HCT116 (cell line): ENCODE data around the gene EIF2B5.
A peak's percentile ranks its signal among the peaks of the same experiment; 100 is the strongest.

ENCODE experiments used
- CTCF ChIP-seq, 3 experiments: fragments of 200-600 bp in 1 of 3; sonication (generic) in 1 of 3; IDR thresholded peaks in 2 of 3; conservative IDR thresholded peaks in 1 of 3; 2 replicates each; pipeline ENCODE4 v1.5.1; 2012 to 2017; ENCODE audit warnings: low read depth in 2 of 3, low read length in 2 of 3, antibody characterized with exemption in 1 of 3, borderline replicate concordance in 1 of 3, control low read depth in 1 of 3, mild to moderate bottlenecking in 1 of 3, mixed read lengths in 1 of 3, mixed run types in 1 of 3, moderate library complexity in 1 of 3; ENCODE audit not compliant: insufficient read depth in 1 of 3
- EZH2 ChIP-seq: fragments of 200-600 bp; sonication (generic); IDR thresholded peaks from 2 replicates; pipeline ENCODE4 v1.6.1; 2017; ENCODE audit warnings: antibody characterized with exemption, mixed run types
- POLR2A ChIP-seq: IDR thresholded peaks from 2 replicates; pipeline ENCODE4 v1.7.0; 2011; ENCODE audit warnings: borderline replicate concordance; ENCODE audit not compliant: insufficient read depth, insufficient read length; ENCODE audit errors: extremely low read depth
- SP1 ChIP-seq: IDR thresholded peaks from 2 replicates; pipeline ENCODE4 v1.6.1; 2012; ENCODE audit warnings: low read depth
- ZNF274 ChIP-seq: fragments of 200-500 bp; sonication (Bioruptor generic); IDR thresholded peaks from 2 replicates; pipeline ENCODE4 v1.6.1; 2014; ENCODE audit warnings: mild to moderate bottlenecking, low read depth, low read length, inconsistent platforms

DNA sequence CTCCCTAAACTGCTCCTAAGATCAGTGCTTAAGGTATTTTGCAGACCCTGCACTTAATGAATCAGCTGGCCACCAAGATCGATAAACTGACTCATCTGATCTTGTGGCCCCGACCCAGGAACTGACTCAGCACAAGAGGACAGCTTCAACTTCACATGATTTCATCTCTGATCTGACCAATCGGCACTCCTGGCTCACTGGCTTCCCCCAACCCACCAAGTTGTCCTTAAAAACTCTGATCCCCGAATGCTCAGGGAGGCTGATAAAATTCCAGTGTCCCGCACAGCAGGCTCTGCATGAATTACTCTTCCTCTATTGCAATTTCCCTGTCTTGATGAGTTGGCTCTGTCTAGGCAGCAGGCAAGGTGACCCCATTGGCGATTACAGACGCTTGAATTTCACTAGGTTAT lies 24.8 kb upstream of the EIF2B5 start:
- no peak for TF ChIP-seq CTCF (IDR thresholded peaks at IDR 0.05 in 2 of 3, conservative IDR thresholded peaks at IDR 0.05 in 1 of 3; ENCODE audit: borderline replicate concordance in 1 of 3, insufficient read depth in 1 of 3, low read depth in 2 of 3, low read length in 2 of 3)
- TF ChIP-seq POLR2A = no peak
- TF ChIP-seq EZH2 = no peak
- peak; percentile 52 for TF ChIP-seq SP1
- no peak for TF ChIP-seq ZNF274
